ENCODE results near the gene CSRP1.

CSRP1 gene

GRCh38 chr1:201513498-201514243, 6.7 kb upstream of the CSRP1 start:
- no peak for DNase-seq (ENCODE audit: low spot score)

GRCh38 chr1:201511941-201512539, 5.1 kb upstream of the CSRP1 start:
- no peak for DNase-seq (ENCODE audit: low spot score)

DNA sequence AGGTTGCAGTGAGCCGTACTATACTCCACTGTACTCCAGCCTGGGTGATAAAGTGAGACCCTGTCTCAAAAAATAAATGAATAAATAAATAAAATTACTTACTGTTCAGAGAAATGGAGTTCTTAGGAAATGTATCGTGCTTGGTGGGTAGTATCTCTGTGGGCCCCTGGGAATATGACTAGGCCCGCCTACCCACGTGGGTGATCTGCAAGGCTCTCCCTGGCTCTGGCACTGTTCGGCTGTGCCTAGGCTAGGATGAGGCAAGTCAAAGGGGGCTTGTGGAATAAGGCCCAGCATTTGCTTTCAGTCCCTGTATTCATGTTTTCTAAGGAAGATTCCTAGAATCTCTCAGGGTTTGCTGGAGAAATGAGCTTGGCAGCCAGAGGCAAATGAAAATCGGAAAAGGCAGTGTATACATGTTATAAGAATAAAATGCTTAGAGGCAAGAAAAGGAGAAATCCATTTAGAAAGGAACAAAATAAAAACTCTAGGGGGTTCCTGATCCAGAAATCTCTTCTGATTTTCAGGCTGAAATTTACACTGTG, 4.5 kb upstream of the CSRP1 start:
- no peak for DNase-seq (ENCODE audit: low spot score)

- no peak for DNase-seq (ENCODE audit: low spot score)
Measured at GRCh38 chr1:201510734-201511133, 3.8 kb upstream of the CSRP1 start.

DNA sequence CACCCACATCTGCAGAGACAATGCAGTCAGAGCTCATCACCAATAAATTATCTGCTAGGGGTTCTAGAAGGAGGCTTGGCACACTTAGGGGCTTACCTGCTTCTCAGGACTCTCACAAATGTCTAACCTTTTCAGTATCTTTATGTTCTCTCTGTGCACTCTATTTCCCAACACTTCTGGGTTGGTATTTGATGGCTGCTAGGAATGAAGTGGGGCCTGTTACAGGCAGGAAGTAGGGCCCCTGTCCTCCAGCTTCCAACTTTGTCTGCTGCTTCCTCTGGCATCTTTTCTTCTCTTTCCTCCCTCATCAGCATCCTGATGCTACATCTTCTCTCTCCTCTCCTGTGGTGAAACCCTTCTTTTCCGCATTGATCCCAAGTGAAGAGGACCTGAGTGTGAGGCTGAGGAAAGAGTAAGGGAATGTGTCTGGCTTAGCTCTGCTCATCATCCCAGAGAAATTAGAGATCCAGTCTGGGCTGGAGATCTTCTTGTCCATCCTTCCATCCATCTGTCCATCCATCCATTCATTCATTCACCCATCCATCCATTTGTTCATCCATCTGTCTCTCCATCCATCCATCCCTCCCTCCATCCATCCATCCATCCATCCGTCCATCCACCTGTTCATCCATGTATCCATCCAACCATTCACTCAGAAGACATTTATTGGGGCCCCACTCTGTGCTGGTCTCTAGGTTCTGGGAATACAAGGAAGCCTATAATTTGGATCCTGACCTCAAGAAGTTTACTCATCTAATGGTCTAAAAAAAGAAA, 2.9 kb upstream of the CSRP1 start:
- no peak for DNase-seq (ENCODE audit: low spot score)

- DNase-seq (ENCODE audit: low spot score): no peak
Measured at GRCh38 chr1:201508809-201509208, 1.9 kb upstream of the CSRP1 start.

- no peak for DNase-seq (ENCODE audit: low spot score)
Measured at GRCh38 chr1:201507360-201507675, 395 bp upstream of the CSRP1 start.

- no peak for DNase-seq (ENCODE audit: low spot score)
Measured at GRCh38 chr1:201506092-201506491, 831 bp downstream of the CSRP1 start.

DNA sequence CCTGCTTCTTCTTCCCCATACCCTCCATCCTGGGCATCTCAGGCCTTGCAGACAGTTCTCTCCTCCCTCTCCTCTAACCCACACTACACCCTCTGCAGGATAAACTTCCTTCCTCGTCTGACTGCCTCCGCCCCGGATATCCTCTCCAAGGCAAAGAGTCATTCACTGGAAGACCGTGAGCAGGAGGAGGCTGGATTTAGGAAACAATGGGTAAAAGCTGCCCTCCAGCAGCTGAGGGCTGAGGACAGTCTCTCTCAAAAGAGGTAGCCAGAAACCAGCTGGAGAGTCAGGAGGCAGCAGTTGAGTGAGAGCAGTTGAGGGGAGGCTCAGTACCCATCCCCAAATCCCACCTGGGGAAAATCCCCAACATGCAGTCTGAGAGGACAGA, 1.4 kb downstream of the CSRP1 start:
- peak; percentile 67 for DNase-seq (ENCODE audit: low spot score)

GRCh38 chr1:201504799-201505502, 2.0 kb downstream of the CSRP1 start:
- no peak for DNase-seq (ENCODE audit: low spot score)

GRCh38 chr1:201504179-201504631, 2.7 kb downstream of the CSRP1 start:
- no peak for DNase-seq (ENCODE audit: low spot score)

DNA sequence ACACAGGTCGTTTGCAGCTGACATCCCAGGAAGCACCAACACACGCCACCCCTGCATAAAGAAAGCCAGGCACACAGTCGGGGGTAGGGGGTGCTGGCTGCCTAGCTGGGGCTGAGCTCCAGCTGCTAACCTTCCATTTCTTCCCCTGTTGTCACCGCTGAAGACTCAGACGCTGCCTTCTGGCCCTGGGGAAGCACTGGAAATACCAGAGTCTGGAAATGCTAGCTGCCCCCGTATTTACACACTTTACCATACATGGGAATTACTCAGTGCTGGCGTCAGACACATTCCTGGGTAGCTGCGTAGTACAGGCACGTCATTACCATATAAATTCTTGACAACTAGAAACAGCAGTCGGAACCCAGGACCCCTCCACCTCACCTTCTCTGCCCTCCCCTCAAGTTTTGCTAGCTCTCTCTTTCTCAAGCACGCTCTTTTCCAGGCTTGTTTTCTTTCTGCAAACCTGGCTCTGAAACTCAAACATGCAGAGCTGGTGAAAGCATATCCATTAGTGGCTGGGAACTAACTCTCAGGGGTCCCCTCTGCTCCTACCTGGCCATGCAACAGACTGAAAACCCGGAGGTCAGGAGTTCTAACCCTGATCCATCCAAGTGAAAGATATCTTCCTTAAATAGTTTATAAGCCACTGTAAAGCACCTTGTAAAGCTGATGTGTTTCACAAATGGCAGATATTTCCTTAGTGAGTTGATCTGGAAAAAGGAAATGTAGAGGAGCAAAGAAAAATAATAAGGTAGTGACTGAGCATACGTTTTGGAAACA, 3.3 kb downstream of the CSRP1 start:
- DNase-seq (ENCODE audit: low spot score): peak; percentile 85

DNA sequence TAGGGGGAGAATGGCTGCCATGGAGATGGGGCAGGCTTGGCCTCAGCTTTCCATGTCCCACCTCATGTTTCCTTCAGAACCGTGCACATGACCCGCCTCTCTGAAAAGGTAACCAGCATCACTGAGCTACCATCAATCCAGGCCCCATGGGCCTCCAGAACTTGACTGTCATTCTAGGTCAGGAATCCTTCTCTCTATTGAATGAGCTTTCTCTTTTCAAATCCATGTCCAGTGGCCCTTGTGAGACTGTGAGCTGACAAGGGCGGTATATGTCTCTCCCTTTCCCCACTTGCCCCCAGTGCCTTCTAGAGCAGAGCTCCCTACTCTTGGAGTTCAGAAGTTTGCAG, 4.4 kb downstream of the CSRP1 start:
- DNase-seq (ENCODE audit: low spot score): no peak

- DNase-seq (ENCODE audit: low spot score): no peak
Measured at GRCh38 chr1:201501812-201502510, 5.0 kb downstream of the CSRP1 start.

DNA sequence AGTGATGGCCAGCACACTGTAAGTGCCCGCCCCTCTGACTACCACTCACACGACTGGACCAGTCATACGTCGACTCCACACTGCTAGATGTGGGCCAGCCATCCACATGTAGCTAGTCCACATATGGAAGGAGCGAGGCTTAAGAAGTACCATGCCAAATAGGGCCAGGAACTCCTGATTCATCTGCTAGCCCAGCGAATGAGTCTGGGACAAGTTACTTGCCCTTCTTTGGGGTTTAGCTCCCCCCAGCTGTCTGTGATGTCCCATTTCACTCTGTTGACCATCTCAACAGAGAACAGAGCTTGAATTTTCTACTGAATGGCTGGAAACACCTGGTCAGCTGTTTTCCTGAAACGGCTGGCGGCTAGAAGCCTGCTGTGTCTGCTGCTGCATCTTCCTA, 5.8 kb downstream of the CSRP1 start:
- no peak for DNase-seq (ENCODE audit: low spot score)

DNA sequence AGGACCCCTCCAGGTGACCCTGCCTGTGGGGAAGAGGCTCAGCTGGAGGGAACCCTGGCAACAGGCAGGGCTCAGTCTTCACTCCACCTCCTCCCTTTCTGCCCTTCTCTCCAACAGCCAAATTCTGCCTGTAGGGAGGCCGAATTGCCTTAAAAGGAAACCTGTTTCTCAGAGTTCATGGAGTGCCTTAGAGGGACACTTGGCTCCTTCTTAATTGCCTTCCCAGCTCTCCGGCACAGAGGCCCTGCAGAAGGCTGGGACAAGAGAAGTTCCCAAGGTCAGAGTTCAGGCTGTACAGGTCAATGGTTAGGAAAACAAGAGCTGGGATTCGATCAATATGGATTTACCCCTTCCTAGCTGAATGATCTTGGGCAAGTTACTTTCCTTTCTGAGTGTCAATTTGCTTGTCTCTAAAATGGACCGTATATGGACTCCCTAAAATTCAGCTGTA, 6.2 kb downstream of the CSRP1 start:
- no peak for DNase-seq (ENCODE audit: low spot score)

DNA sequence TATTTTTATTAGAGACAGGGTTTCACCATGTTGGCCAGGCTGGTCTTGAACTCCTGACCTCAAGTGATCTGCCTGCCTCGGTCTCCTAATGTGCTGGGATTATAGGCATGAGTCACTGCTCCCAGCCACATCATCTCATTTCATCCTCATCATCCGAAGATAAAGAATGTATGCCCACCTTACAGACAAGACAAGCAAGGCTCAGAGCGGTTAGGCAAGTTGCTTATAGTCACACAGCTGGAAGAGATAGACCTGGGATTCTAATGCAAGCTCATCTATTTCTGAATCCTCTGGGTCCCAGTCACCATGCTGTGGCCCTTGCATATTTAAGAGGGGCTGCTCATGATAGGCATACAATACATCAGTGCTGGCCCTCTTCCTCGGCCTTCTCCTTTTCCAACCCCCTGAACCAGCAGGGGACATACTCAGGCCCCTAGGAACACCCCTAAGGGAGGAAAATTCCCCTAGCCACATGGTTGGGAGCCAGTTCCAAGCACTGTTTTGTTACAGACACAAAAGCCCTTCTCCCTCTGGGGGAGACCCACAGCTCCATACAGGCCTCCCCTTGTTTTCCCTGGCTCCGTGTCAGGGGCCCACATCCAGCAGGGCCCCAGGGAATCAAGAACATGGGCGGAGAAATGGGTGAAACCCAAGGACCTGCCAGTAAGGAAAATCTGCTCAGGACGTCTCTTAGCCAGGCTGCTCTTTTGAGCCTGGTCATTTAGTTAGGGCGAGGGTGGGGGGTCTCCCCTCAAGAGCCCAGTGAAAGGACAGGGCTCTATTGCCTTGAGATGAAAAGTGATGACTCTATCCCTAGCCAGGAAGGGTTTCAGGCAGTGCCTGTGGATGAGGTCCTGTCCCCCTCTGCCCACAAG, 6.9 kb downstream of the CSRP1 start:
- no peak for DNase-seq (ENCODE audit: low spot score)

- no peak for DNase-seq (ENCODE audit: low spot score)
Measured at GRCh38 chr1:201499191-201499590, 7.7 kb downstream of the CSRP1 start.

- no peak for DNase-seq (ENCODE audit: low spot score)
Measured at GRCh38 chr1:201498621-201499020, 8.3 kb downstream of the CSRP1 start.

DNA sequence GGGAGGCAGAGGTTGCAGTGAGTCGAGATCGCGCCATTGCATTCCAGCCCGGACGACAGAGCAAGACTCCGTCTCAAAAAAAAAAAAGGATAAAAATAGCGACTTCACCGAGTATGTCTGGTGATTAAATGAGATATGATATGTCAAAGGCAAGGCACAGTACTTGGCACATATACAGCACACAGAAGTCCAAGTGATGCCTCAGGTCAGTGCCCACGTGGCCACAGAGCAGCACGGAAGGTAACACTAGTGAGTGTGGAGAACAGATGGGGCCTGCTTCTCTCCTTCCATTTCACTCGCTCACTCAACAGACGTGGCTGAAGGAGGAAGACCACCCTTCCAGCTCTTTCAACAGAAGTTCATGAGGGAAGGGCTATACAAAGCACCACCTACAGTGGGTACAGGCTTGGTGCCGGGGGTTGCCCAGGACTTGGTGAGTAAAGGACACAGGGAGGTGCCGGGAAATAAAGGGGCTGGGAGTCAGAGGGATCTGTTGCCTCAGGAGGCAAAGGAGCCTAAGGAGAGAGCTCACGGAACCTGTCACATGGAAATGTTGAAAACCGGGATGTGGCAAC, 8.9 kb downstream of the CSRP1 start:
- DNase-seq (ENCODE audit: low spot score): no peak

Measured in GM03348 (cell line).